T-helper 2 cell (primary cell): ENCODE results near the gene TRRAP.
"Not testable (repeated sequence)": the region's sequence is repeated elsewhere in the genome, so short reads cannot be mapped to it uniquely, and the experiment has no call there.

Source experiments
- DNase-seq, 5 experiments: peaks; one replicate each; pipeline versions ENCODE4 v3.0.0 to v3.0.0-alpha.2; 2012 to 2022
- total RNA-seq, 2 donors: gene quantifications; one replicate each; lab custom pipeline; 2026; lab: John Stamatoyannopoulos, UW

The TRRAP gene
- total RNA-seq = 186 to 204 reads per million in 2 donors

- peak; percentile 55 to 86 (median 66) for DNase-seq
These were observed at the start of gene TRRAP for GRCh38 chr7:98878365-98879197. Gene TRRAP, plus strand, starts transcription at chr7:98878532. Its CDS starts 2,619 bp downstream, at chr7:98881151.

GRCh38 chr7:98830972-98831548 lies 47.3 kb upstream of the TRRAP start:
- DNase-seq = no peak

- peak in 3 of 5 experiments; percentile 6 to 31 (median 16) for DNase-seq
These were observed 46.6 kb upstream of the TRRAP start for GRCh38 chr7:98831641-98832221.

- no peak for DNase-seq
These were observed 45.3 kb upstream of the TRRAP start for GRCh38 chr7:98833022-98833421.

DNA sequence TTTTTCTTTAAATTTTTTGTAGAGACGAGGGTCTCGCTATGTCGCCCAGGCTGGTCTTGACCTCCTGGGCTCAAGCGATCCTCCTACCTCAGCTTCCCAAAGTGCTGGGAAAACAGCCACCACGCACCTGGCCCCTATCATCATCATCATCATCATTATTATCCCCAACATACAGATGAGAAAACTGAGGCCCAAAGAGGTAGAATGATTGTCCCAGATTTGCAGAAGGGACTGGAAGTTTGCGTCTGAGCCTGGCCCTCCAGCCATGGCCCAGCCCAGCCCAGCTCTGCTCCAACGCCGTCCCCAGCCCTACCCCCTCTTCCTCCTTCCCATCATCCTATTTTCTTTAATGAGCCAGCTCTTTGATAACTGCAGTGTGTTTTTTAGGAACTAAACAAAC lies 43.4 kb upstream of the TRRAP start:
- no peak for DNase-seq

GRCh38 chr7:98836811-98837629 lies 41.3 kb upstream of the TRRAP start:
- DNase-seq = peak in 1 of 5 experiments; percentile 16

DNA sequence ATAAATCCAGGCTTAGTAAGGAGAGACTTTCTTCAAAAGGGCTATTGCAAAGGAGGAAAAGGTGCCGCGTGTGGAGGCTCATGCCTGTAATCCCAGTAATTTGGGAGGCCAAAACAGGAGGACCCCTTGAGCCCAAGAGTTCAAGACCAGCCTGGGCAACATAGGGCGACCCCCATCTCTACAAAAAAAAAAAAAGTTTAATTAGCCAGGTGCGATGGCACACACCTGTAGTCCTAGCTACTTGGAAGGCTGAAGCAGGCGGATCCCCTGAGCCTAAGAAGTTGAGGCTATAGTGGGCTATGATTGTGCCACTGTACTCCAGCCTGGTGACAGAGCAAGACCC lies 40.7 kb upstream of the TRRAP start:
- no peak for DNase-seq

GRCh38 chr7:98840096-98840495 lies 38.2 kb upstream of the TRRAP start:
- no peak for DNase-seq

DNA sequence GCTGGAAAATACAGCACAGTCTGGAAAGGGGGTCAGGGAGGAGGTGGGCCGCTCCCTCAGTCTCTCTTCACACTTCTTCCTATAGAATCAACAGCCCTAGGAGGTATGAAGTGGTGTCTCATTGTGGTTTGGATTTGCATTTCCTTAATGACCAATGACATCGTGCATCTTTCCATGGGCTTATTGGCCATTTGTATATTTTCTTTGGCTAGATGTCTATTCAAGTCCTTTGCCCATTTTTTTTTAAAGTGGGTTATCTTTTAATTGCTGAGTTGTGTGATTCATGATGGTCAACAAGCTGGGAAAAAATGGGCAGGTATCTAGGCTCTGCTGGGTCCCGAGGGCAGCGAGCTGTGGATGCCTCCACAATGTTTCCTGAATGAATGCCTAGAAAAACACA lies 37.6 kb upstream of the TRRAP start:
- DNase-seq = no peak

GRCh38 chr7:98841179-98841997 lies 36.9 kb upstream of the TRRAP start:
- peak; percentile 10 to 56 (median 48) for DNase-seq

- not testable (repeated sequence) for DNase-seq
These were observed 35.8 kb upstream of the TRRAP start for GRCh38 chr7:98842552-98842951.

DNA sequence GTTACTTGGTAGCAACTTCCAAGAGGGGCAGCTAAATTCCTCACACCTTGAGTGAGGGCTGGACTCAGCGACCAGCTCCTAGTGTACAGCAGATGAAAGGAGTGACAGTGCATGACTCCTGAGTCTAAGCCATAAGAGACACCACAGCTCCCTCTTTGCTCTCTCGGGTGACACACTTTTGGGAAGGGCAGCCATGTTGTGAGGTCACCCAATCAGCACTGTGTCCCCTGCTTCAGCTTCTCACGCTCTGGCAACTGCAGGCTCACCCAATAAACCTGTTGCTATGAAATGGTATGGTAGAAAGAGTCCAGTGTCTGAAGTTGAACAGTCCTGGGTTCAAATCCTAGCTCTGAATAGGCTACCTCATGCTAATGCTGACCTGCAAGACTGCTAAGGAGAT lies 29.4 kb upstream of the TRRAP start:
- no peak for DNase-seq

GRCh38 chr7:98852826-98853225 lies 25.5 kb upstream of the TRRAP start:
- DNase-seq = no peak

DNA sequence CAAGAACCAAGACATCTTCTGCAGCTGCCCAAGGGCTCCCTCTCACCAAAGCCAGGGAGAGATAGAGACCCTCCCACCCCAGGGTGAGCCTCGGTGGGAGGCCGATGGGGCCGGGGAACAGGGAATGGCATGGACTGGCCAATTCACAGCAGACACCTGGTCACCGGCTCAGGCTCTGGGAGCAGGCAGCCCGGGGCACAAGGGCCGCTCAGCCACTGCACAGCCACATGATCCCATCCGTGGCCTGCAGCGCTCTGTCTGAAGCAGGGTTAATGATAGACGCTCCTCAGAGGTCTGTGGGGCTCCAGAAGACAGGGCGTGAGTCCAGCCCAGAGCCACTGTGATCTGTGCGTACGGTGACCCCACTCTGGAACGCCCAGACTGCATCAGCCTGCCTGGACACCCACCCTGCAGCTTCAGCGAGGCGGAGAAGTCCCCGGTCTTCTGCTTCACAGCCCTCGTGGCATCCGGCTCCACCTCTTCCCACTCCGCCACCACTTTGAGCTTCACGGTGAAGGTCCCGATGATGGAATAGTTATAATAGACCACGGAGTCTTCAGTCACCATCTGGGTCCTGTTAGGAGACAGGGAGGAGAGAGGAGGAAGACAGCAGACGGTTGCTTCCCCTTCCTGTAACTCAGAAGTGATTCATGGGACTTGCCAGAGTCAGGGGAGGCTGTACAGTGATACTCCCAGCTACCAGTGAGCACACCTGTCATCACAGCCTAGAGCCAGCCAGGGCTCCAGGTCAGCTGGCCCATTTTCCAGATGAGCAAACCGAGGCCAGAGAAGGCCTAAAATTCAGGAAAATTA lies 22.5 kb upstream of the TRRAP start:
- DNase-seq = no peak

GRCh38 chr7:98860071-98860470 lies 18.3 kb upstream of the TRRAP start:
- no peak for DNase-seq

DNA sequence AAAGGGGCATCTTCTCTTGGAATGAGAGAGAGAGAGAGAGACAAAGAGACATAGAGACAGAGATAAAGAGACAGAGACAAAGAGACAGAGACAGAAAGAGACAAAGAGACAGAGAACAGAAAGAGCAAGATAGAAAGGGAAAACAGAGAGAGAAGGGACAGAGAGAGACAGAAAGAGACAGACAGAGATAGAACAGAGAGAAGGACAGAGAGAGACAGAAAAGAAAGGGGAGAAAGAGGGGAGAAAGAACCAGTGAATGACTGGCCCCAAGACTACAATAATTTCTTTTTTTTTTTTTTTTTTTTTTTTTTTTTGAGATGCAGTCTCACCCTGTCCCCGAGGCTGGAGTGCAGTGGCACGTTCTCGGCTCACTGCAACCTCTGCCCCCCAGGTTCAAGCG lies 16.1 kb upstream of the TRRAP start:
- DNase-seq = no peak

GRCh38 chr7:98862716-98863420 lies 15.5 kb upstream of the TRRAP start:
- no peak for DNase-seq

- no peak for DNase-seq
These were observed 14.7 kb upstream of the TRRAP start for GRCh38 chr7:98863601-98864000.

GRCh38 chr7:98864731-98865453 lies 13.4 kb upstream of the TRRAP start:
- DNase-seq = no peak

- no peak for DNase-seq
These were observed 12.0 kb upstream of the TRRAP start for GRCh38 chr7:98866351-98866750.
